ENCODE results near the gene AKT1. TPM values are rescaled to one million over a fixed set of nuclear protein-coding genes. Genes with fewer than 3 reads are reported as not detected.

AKT1 gene
- total RNA-seq, 1 donor from 2014 or later: 92.8 TPM

GRCh38 chr14:104804481-104805325 is 9.2 kb upstream of the AKT1 start:
- no peak for DNase-seq (ENCODE audit: extremely low spot score in 2 of 2)
- no peaks in the 10 kb centered on the region for H3K36me3 ChIP-seq
- no peaks in the 10 kb centered on the region for H3K9me3 ChIP-seq
- no peak overlapping the region for H3K4me3 ChIP-seq
- TF ChIP-seq POLR2AphosphoS5 (IDR thresholded peaks at IDR 0.05; ENCODE audit: insufficient read depth in 1 of 2, low read depth in 1 of 2) (no peak), CTCF (IDR thresholded peaks at IDR 0.05) (no peak), POLR2A (IDR thresholded peaks at IDR 0.05) (no peak)
- H3K27me3 ChIP-seq: no peaks in the 10 kb centered on the region
- intact Hi-C loops (cut with DNase I): no loop called here
- H3K4me1 ChIP-seq: peaks cover 33% of the 10 kb centered on the region
- H3K27ac ChIP-seq: no peak overlapping the region

- no peaks in the 10 kb centered on the region for H3K27me3 ChIP-seq
- no peak overlapping the region for H3K27ac ChIP-seq
- intact Hi-C loops (cut with DNase I): no loop called here
- TF ChIP-seq CTCF (IDR thresholded peaks at IDR 0.05) (no peak), POLR2AphosphoS5 (IDR thresholded peaks at IDR 0.05; ENCODE audit: insufficient read depth in 1 of 2, low read depth in 1 of 2) (no peak), POLR2A (IDR thresholded peaks at IDR 0.05) (no peak)
- no peak for DNase-seq (ENCODE audit: extremely low spot score in 2 of 2)
- no peaks in the 10 kb centered on the region for H3K36me3 ChIP-seq
- no peaks in the 10 kb centered on the region for H3K9me3 ChIP-seq
- peaks cover 33% of the 10 kb centered on the region for H3K4me1 ChIP-seq
- no peak overlapping the region for H3K4me3 ChIP-seq
Measured at GRCh38 chr14:104803912-104804410, 8.4 kb upstream of the AKT1 start.

GRCh38 chr14:104803280-104803911 is 7.8 kb upstream of the AKT1 start:
- Histone ChIP-seq H3K36me3 (no peaks in the 10 kb centered on the region), H3K27ac (no peak overlapping the region), H3K4me3 (no peak overlapping the region), H3K27me3 (no peaks in the 10 kb centered on the region), H3K9me3 (no peaks in the 10 kb centered on the region), H3K4me1 (peaks cover 33% of the 10 kb centered on the region)
- intact Hi-C loops (cut with DNase I): no loop called here
- TF ChIP-seq POLR2AphosphoS5 (IDR thresholded peaks at IDR 0.05; ENCODE audit: insufficient read depth in 1 of 2, low read depth in 1 of 2) (no peak), POLR2A (IDR thresholded peaks at IDR 0.05) (no peak), CTCF (IDR thresholded peaks at IDR 0.05) (no peak)
- no peak for DNase-seq (ENCODE audit: extremely low spot score in 2 of 2)

GRCh38 chr14:104802394-104803184 is 7.0 kb upstream of the AKT1 start:
- Histone ChIP-seq H3K4me1 (peaks cover 33% of the 10 kb centered on the region), H3K36me3 (no peaks in the 10 kb centered on the region), H3K9me3 (no peaks in the 10 kb centered on the region), H3K27me3 (no peaks in the 10 kb centered on the region), H3K4me3 (no peak overlapping the region), H3K27ac (no peak overlapping the region)
- DNase-seq (ENCODE audit: extremely low spot score in 2 of 2): no peak
- intact Hi-C loops (cut with DNase I): no loop called here
- TF ChIP-seq POLR2A (IDR thresholded peaks at IDR 0.05): no peak
- no peak for TF ChIP-seq CTCF (IDR thresholded peaks at IDR 0.05)
- TF ChIP-seq POLR2AphosphoS5 (IDR thresholded peaks at IDR 0.05; ENCODE audit: insufficient read depth in 1 of 2, low read depth in 1 of 2): no peak
